HepG2 (cell line): ENCODE data around the gene MISP3. TPM values are rescaled to one million over a fixed set of nuclear protein-coding genes. Genes with fewer than 3 reads are reported as not detected.

Experiments used
- ARID2 ChIP-seq: sonication (generic); formaldehyde crosslinking; IDR thresholded peaks from 2 replicates; pipeline ENCODE4 v1.8.1; 2022; ENCODE audit warnings: mild to moderate bottlenecking, missing genetic modification reagents, borderline replicate concordance
- ATF5 ChIP-seq: sonication (generic); formaldehyde crosslinking; IDR thresholded peaks from 2 replicates; pipeline ENCODE4 v1.4.0; 2020; ENCODE audit warnings: mild to moderate bottlenecking, low read depth, missing genetic modification reagents
- BCL3 ChIP-seq: sonication (generic); formaldehyde crosslinking; IDR thresholded peaks from 2 replicates; pipeline ENCODE4 v1.5.1; 2020; ENCODE audit warnings: mild to moderate bottlenecking, missing genetic modification reagents, moderate library complexity
- E2F1 ChIP-seq: sonication (generic); formaldehyde crosslinking; IDR thresholded peaks from 2 replicates; pipeline ENCODE4 v1.5.0; 2020; ENCODE audit warnings: missing genetic modification reagents
- E2F5 ChIP-seq: sonication (generic); formaldehyde crosslinking; conservative IDR thresholded peaks from 2 replicates; pipeline ENCODE4 v1.4.0; 2020; ENCODE audit warnings: missing genetic modification reagents
- ELF4 ChIP-seq: sonication (generic); formaldehyde crosslinking; IDR thresholded peaks from 2 replicates; pipeline ENCODE4 v1.5.0; 2020; ENCODE audit warnings: missing genetic modification reagents, mild to moderate bottlenecking, moderate library complexity, borderline replicate concordance
- IKZF1 ChIP-seq: fragments of 450-650 bp; IDR thresholded peaks from 2 replicates; pipeline ENCODE4 v1.7.1; 2016
- REL ChIP-seq: sonication (generic); formaldehyde crosslinking; conservative IDR thresholded peaks from 2 replicates; pipeline ENCODE4 v1.8.0; 2022; ENCODE audit warnings: mild to moderate bottlenecking, missing genetic modification reagents, moderate library complexity
- SRSF1 ChIP-seq: fragments of 200-400 bp; formaldehyde crosslinking; optimal IDR thresholded peaks from 2 replicates; pipeline ENCODE3; 2017; ENCODE audit warnings: mild to moderate bottlenecking, low read depth, low read length, moderate library complexity
- TCF12 ChIP-seq, 2 experiments: fragments of 450-650 bp in 1 of 2; sonication (generic) in 1 of 2; formaldehyde crosslinking in 1 of 2; IDR thresholded peaks; 2 replicates each; pipeline versions ENCODE4 v1.6.1 to v1.8.0; 2017 to 2022; ENCODE audit warnings: antibody characterized with exemption in 1 of 2, mild to moderate bottlenecking in 1 of 2, missing genetic modification reagents in 1 of 2, moderate library complexity in 1 of 2
- UBTF ChIP-seq: sonication (generic); formaldehyde crosslinking; IDR thresholded peaks from 2 replicates; pipeline ENCODE4 v1.4.0; 2020; ENCODE audit warnings: mild to moderate bottlenecking, missing genetic modification reagents
- ZBTB39 ChIP-seq: sonication (generic); formaldehyde crosslinking; IDR thresholded peaks from 2 replicates; pipeline ENCODE4 v1.5.0; 2020; ENCODE audit warnings: missing genetic modification reagents
- ZNF513 ChIP-seq: sonication (generic); formaldehyde crosslinking; conservative IDR thresholded peaks from 2 replicates; pipeline ENCODE4 v1.5.0; 2020; ENCODE audit warnings: missing genetic modification reagents
- ZNF773 ChIP-seq: sonication (generic); formaldehyde crosslinking; IDR thresholded peaks from 2 replicates; pipeline ENCODE4 v1.4.0; 2020; ENCODE audit warnings: missing genetic modification reagents, borderline replicate concordance
- ZSCAN29 ChIP-seq: sonication (generic); formaldehyde crosslinking; conservative IDR thresholded peaks from 2 replicates; pipeline ENCODE4 v1.4.0; 2020; ENCODE audit warnings: mild to moderate bottlenecking, missing genetic modification reagents
- ZSCAN30 ChIP-seq: sonication (generic); formaldehyde crosslinking; IDR thresholded peaks from 2 replicates; pipeline ENCODE4 v1.5.0; 2020; ENCODE audit warnings: mild to moderate bottlenecking, missing genetic modification reagents
- polyA plus RNA-seq, 8 experiments: library from polyadenylated mRNA; depleted of rRNA in 3 of 8; stranded (reverse) in 7 of 8; unstranded in 1 of 8; fragments of >200 nt; fragmentation: Illumina TruSeq in 4 of 8; extraction: Trizol in 4 of 8; gene quantifications; 2 replicates each; pipeline versions ENCODE4 v1.2.1 to v1.2.3, GENCODE V29; 2011 to 2016; ENCODE audit warnings: low read depth in 4 of 8, missing spikeins in 1 of 8, mixed read lengths in 1 of 8; ENCODE audit not compliant: insufficient read depth in 1 of 8
- total RNA-seq, 5 experiments: library from RNA; depleted of rRNA; stranded (reverse); fragments of >200 nt; fragmentation: Illumina TruSeq; extraction: Trizol; gene quantifications; 2 replicates each; pipeline ENCODE4 v1.2.3, GENCODE V29; 2016; ENCODE audit warnings: low read depth in 1 of 5

MISP3 gene
- total and polyA plus RNA-seq, 2 of the 13 experiments (the other 11 are each of a cell fraction or from before 2014, with no cell fraction given): 2.5 to 5.4 TPM

GRCh38 chr19:14118165-14119051 lies 45.8 kb downstream of the MISP3 start (continued):
- TF ChIP-seq UBTF (CRISPR knock-in tag): no peak; the same call in 1 of the 2 replicates
- TF ChIP-seq ELF4 (CRISPR knock-in tag): no peak
- TF ChIP-seq ZSCAN29 (CRISPR knock-in tag): no peak
- TF ChIP-seq REL: no peak
- TF ChIP-seq TCF12 (IDR thresholded peaks at IDR 0.05): no peak
- TF ChIP-seq TCF12 (CRISPR knock-in tag; IDR thresholded peaks at IDR 0.05): 0 out of 2 replicates have a peak, but pooled peaks have one; percentile 59
- no peak for TF ChIP-seq ZSCAN30 (CRISPR knock-in tag)
- TF ChIP-seq E2F1: no peak
- TF ChIP-seq SRSF1: peak; percentile 41
- TF ChIP-seq ZBTB39: no peak
- TF ChIP-seq E2F5: no peak
- no peak for TF ChIP-seq ATF5 (CRISPR knock-in tag)
- TF ChIP-seq ZNF513 (CRISPR knock-in tag): no peak
- TF ChIP-seq BCL3: no peak; the same call in 1 of the 2 replicates
- no peak for TF ChIP-seq IKZF1
- TF ChIP-seq ARID2 (CRISPR knock-in tag): no peak
- no peak for TF ChIP-seq ZNF773 (CRISPR knock-in tag)
